ENCODE measurements around the gene UNC119. TPM values are rescaled to one million over a fixed set of nuclear protein-coding genes. Genes with fewer than 3 reads are reported as not detected.

UNC119 gene
- polyA plus RNA-seq, 2 of the 4 experiments (the other 2 are of a cell fraction) = 27.8 to 50.5 TPM

GRCh38 chr17:28599311-28600184, 47.1 kb upstream of the UNC119 start (continued):
- no peak for TF ChIP-seq SREBF2 (IDR thresholded peaks at IDR 0.05)
- no peak for TF ChIP-seq HDAC2 (IDR thresholded peaks at IDR 0.05)
- no peak for TF ChIP-seq EHMT2 (IDR thresholded peaks at IDR 0.05; ENCODE audit: low read depth)
- TF ChIP-seq HOXB13 (CRISPR knock-in tag; IDR thresholded peaks at IDR 0.05; ENCODE audit: low read depth) = no peak

GRCh38 chr17:28598799-28599310, 46.4 kb upstream of the UNC119 start, which contains the start of gene SPAG5:
SPAG5 (minus strand) TSS chr17:28599025; CDS start chr17:28598946, 79 bp downstream.
- ChIA-PET POLR2A (interaction anchor here (0.9 to 1.1 kb wide), 3 partner anchors 12 to 46 kb away, joined by 3 to 4 read pairs (median 3); partner anchors contain the start of genes BLTP2 and PIGS), CTCF (interaction anchor here (1.0 to 3.1 kb wide), 9 partner anchors 9 to 105 kb away, joined by 3 to 20 read pairs (median 5); partner anchors contain the start of genes ALDOC and BLTP2)
- Histone ChIP-seq H3K4me2 (peak within 1 kb of the TSS; percentile 78), H3K27ac (peak within 1 kb of the TSS; percentile 79 to 88), H3K4me1 (peaks cover 17% of the 10 kb centered on the region), H3K9me3 (no peaks in the 10 kb centered on the region), H3K4me3 (peak within 1 kb of the TSS; percentile 79)
- TF ChIP-seq NFE2L2 (conservative IDR thresholded peaks at IDR 0.05; ENCODE audit: low read length) (no peak), MAFK (IDR thresholded peaks at IDR 0.05; ENCODE audit: partially characterized antibody) (peak; percentile 50), KDM5A (IDR thresholded peaks at IDR 0.05) (peak; percentile 90), REST (IDR thresholded peaks at IDR 0.05) (no peak), RARB (CRISPR knock-in tag; IDR thresholded peaks at IDR 0.05) (no peak), ZFP36 (IDR thresholded peaks at IDR 0.05; ENCODE audit: borderline replicate concordance, partially characterized antibody) (no peak), POLR2A (IDR thresholded peaks at IDR 0.05; ENCODE audit: low read length) (peak; percentile 83), GATA3 (IDR thresholded peaks at IDR 0.05; ENCODE audit: borderline replicate concordance) (0 out of 2 replicates have a peak, but pooled peaks have one; percentile 27), PHF8 (IDR thresholded peaks at IDR 0.05; ENCODE audit: borderline replicate concordance, low read depth) (peak; percentile 58; the same call in 1 of the 2 replicates), JUN (IDR thresholded peaks at IDR 0.05) (peak in 1 of 2 experiments; percentile 79; a peak in 4 of 5 replicates), CHD2 (IDR thresholded peaks at IDR 0.05; ENCODE audit: low read length, partially characterized antibody) (no peak), HEYL (CRISPR knock-in tag; IDR thresholded peaks at IDR 0.05) (no peak), HDAC2 (IDR thresholded peaks at IDR 0.05) (0 out of 2 replicates have a peak, but pooled peaks have one; percentile 23)
- TF ChIP-seq, protein P1, sequence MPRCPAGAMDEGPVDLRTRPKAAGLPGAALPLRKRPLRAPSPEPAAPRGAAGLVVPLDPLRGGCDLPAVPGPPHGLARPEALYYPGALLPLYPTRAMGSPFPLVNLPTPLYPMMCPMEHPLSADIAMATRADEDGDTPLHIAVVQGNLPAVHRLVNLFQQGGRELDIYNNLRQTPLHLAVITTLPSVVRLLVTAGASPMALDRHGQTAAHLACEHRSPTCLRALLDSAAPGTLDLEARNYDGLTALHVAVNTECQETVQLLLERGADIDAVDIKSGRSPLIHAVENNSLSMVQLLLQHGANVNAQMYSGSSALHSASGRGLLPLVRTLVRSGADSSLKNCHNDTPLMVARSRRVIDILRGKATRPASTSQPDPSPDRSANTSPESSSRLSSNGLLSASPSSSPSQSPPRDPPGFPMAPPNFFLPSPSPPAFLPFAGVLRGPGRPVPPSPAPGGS (IDR thresholded peaks at IDR 0.05) = peak; percentile 39; the same call in 1 of the 3 replicates
- TF ChIP-seq, protein P2, sequence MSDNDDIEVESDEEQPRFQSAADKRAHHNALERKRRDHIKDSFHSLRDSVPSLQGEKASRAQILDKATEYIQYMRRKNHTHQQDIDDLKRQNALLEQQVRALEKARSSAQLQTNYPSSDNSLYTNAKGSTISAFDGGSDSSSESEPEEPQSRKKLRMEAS (IDR thresholded peaks at IDR 0.05) = peak; percentile 38; the same call in 1 of the 2 replicates
- TF ChIP-seq, protein P3, sequence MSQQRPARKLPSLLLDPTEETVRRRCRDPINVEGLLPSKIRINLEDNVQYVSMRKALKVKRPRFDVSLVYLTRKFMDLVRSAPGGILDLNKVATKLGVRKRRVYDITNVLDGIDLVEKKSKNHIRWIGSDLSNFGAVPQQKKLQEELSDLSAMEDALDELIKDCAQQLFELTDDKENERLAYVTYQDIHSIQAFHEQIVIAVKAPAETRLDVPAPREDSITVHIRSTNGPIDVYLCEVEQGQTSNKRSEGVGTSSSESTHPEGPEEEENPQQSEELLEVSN (IDR thresholded peaks at IDR 0.05; ENCODE audit: borderline replicate concordance, low read depth) = no peak; the same call in 1 of the 2 replicates
- FAIRE-seq (no peak), DNase-seq (ENCODE audit: low read depth in 1 of 2, low spot score in 1 of 2) (peak; percentile 95 to 99), ATAC-seq (peak; percentile 91 to 96)
- WGBS (ENCODE audit: missing lambda C conversion rate) = 2% methylated on average over 23 of the region's 44 CpGs
